ENCODE data around the gene CRB1.

Gene CRB1

GRCh38 chr1:197304638-197305200 lies 36.7 kb downstream of the CRB1 start:
- no peak for DNase-seq

DNA sequence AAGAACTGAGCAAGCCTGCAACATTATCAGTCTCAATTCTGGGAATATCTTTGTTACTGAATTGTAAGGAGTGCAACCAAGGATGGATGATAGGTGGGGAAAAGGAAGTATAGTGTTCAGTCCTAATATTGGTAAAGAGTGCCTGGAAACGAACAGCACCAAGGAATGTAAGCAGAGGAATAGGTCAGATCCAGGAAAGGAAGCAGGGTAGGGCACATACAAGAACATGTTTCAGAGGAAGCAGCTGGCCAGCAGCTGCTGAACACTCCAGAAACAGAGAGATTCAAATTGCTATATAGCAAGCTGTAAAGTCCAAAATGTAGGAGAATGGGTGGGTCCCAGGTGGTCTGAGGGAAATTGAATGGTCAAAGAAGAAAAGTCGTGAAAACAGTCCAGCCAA lies 37.9 kb downstream of the CRB1 start:
- no peak for DNase-seq

DNA sequence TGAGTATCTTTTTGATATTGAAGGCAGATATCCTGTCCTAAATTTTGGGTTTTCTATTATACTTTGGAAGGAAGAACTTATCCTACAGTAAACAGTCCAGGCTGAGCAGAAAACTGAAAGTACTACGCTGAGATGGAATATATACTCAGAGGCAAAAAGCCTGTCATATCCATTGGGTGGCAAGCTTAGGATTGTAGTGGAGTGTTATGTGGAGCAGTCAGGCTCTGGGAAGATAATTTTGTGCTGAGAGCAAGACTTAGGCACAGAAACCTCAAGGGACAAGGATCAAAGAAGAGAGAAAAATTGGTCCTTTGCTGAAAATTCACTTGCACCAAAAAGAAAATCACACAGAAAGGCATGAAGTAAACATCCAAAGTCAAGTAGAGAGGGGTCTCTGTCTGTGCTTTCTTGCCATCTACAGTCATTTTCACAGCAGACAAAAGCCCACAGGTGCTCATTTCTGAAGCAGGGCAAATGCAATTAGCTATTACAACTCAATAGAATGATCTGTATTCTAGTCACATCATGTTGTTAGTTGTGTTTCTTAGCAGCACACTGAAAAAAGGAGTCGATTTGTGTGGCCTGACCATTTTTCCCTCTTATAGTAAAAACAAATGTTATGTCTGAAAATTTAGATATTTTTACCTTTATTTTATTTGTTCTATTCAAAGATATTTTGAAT lies 38.5 kb downstream of the CRB1 start:
- no peak for DNase-seq

GRCh38 chr1:197307136-197307535 lies 39.1 kb downstream of the CRB1 start:
- no peak for DNase-seq

DNA sequence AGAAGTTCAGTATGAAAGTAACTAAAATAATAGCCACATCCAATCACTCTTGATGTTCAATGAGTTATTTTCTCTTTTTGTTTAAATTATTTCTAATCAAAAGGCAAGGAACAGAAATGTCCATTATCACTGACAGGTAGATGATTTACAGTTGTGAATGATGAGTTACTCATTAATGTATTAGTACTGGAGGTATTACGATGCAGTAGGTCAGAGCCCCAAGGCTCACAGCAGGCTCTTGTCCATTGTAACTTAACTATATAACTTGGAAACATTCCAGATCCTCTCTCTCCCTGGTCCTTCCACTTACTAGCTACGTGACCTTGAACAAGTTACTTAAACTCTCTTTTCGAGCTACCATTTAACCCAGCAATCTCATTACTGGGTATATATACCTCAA lies 39.5 kb downstream of the CRB1 start:
- DNase-seq = no peak

DNA sequence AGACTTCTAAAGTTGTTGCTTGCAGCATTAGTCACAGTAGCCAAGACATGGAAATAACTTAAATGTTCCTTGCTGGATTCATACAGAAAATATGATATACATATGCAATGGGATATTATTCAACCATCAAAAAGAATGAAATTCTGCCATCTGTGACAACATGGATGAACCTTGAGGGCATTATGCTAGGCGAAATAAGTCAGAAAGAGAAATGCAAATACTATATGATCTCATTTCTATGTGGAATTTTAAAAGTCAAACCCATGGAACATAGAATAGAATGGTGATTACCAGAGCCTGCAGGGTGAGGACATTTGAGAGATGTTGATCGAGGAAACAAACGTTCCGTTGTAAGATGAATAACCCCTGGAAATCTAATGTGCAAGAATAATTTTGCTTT lies 43.0 kb downstream of the CRB1 start:
- no peak for DNase-seq

- DNase-seq = no peak
Observed at GRCh38 chr1:197312163-197312562, 44.1 kb downstream of the CRB1 start.

DNA sequence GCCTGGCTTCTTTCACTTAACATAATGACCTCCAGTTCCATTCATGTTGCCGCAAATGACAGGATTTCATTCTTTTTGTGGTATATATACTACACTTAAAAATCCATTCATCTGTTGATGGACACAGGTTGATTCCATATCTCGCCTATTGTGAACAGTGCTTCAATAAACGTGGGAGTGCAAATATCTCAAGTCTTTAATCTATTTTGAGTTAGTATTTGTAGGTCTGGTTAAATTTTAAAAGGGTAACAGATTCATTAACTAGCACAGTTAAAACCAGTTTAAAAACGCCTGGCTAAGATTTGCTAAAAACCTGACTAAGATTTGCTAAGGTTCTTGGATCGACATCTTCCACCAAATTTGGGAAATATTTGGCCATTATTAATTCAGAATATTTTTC lies 45.7 kb downstream of the CRB1 start:
- no peak for DNase-seq

GRCh38 chr1:197314682-197315081 lies 46.6 kb downstream of the CRB1 start:
- DNase-seq = no peak

GRCh38 chr1:197319631-197320030 lies 51.6 kb downstream of the CRB1 start:
- DNase-seq = no peak

DNA sequence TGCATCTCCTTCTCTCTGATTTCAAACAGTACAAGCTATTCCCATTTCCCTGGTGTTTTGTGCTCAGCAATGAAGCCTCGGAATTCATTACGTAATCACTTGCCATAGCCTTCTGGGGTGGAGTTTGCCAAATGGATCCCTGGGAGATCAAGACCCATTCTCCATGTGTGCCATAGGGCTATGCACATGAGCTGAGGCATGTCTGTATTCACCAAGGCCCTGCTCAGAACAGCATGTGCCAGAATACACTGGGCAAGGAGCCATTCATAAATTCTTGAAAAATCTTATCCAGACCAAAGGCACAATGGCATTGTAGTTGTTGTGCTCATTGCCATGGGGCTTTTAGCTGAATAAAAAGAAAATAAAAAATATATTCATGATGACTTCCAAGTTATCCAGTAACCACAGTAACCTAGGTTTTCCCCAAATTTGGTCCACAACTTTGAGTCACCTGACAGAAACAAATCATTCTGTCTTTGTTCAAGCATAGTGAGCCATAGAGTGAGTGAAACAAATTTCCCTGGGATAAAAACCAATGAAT lies 53.0 kb downstream of the CRB1 start:
- DNase-seq = no peak

DNA sequence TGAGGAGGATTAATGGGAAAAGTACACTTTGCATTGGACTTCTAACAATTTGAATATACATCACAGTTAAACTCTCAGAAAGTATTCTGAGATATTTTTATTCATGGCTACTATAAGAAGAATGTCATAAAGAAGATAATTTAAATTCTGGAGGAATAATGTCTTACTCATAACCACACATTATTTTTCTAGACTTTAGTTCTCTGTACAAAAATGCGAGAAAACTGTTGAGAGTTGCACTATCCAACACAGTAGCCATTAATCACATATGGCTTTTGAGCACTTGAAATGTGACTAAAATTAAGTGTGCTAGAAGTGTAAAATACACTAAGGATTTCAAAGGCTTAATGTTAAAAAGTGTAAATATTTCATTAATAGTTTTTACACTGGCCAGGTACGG lies 53.8 kb downstream of the CRB1 start:
- DNase-seq = no peak

GRCh38 chr1:197327776-197328364 lies 59.8 kb downstream of the CRB1 start:
- DNase-seq = no peak

DNA sequence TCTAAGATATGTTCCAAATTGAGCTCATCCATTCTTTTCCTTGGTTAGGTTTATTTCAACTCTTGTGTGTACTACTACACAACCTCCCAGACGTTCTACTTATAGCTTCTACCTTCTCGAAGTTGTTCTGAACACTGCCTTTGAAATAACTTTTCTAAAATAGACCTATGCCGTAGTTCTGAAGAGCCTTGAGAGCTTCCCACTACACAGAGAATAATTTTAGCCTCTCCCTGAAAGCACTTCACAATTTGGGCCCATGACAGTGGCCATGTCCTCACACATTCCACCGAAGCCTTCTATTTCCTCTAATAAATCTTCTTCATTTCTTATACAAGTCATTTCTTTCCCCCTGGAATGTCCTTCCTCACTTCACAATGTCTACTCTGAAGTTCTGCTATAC lies 62.2 kb downstream of the CRB1 start:
- DNase-seq = no peak

DNA sequence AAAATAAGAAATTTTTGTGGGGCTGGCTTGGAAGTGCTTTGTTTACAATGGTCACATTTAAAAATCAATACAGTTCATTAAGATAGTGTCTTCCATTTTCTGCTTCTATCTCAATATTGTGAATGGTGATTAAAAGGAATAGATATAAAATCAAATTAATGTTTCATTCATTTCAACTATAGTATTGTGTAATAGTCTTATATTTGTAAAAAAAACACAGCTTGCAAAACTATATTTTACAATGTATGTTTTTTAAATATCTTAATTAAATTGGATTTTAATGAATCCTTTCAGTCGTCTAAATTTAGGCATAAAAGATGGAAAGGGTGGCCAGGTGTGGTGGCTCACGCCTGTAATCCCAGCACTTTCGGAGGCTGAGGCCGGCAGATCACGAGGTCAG lies 63.5 kb downstream of the CRB1 start:
- DNase-seq = no peak

DNA sequence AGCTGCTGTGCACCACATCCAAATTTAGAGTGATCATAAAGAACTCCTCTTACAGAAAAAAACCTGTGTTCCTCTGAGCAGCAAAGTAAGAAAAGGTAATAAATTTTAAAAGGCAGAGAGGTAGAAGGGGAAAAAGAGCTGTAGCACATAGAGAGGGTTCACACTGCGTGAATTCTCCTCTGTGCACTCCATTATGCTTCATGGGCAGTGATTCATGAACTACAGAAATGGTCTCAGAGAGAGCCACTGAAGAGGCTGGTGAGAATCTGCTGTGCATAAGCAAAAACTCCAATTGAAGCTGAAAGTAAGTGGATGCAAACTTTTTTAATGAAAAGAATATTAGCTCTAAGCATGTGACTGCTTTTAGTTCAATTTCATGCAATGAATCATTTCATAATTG lies 65.0 kb downstream of the CRB1 start:
- DNase-seq = no peak

- no peak for DNase-seq
Observed at GRCh38 chr1:197336571-197336970, 68.5 kb downstream of the CRB1 start.

DNA sequence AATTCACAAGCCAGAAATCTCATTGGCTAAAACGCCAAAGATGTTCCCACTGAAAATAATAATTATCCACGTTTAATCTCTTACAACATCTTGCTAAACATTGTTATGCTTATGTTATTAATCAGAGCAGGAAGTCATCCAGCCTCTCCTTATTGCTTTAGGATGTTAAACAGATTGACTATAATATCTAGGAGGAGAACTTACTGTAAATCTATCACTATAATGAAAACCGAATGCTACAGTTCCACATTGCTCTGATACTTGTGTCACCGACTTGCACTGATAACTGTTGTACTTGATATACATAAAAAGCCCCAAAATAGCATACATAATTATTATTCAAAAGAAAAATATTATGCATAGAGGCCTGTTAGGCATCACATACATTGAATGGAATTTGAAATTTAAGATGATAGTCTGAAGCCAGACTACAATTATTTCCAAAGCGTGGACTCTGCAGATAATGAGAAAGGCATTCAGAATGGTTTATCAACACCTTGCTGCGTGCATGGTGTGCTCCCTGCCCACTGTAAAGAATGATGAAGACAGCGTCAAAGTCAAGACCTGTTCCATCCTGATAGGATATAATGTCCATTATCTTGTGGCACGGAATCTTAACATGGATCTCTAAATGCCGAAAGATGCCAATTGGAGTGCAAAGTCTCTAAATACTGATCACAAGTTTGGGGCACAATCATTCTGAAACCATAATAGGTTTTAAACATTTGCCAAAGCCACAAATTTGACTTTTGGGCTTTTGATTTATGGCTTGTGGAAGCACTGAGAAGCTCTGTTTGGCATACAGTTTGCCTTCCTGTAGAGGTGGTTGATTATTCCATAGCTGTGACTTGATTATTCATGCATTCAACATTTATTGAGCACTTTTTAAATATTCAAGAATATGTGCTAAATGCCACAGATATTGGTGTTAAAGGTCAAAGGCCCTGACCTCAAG lies 71.3 kb downstream of the CRB1 start:
- no peak for DNase-seq

DNA sequence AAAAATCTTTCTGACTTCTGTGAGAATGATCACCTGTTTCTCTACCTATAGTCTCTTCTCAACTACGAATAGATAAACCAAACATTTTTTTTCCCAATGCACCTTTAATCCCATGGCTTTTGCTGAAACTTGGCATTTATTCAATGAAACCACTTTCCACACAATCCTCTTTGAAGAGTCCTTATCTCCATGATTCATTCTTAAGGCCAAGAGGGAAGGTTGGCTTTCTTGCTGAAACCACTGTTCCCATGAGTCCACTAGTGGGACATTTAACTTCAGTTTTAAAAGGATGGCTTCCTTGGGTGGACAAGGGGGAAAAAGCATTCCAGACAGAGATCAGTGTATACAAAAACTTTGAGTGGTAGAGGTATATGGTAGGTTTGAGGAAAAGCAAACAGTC lies 73.6 kb downstream of the CRB1 start:
- DNase-seq = no peak

DNA sequence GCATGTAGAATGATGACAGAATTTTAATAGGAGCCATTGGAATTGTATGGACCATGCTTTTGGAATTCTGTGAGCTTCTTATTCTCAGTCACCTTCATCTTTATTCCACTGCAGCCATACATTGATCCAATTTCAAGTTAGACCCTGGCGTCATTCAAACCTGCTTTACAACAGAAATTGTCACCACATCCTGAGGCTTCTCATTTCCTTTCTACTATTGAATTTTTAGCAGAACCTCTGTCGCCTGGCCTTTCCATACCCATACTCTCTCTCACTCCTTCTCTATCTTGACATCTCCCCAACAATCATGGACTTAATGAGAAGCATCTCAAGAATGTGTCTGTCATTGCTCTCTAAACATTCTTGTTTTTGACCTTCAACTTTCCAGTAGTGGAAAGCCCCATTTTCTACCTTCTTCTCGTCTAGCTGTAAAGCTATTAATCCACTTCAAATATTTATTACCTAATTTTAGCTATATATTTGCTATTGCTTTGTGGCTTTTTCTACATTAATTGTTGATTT lies 74.1 kb downstream of the CRB1 start:
- DNase-seq = no peak

DNA sequence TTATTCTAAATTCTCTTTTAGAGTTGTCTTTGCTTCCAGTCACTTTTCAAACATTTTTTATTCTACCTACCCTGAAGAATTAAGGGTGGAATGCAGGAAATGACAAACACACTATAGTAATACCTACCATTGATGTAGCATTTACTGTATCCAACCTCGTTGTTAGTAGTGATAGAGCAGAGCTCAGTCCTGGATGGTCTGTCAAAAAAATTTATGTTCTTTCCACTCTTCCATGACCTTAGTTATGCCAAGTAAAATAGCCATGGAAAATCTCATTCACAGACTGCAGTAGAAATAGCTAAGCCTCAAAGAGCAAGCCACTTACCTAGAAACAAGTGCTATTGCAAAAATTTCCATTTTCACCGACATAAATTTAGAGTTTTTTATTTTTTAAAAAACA lies 74.6 kb downstream of the CRB1 start:
- no peak for DNase-seq

GRCh38 chr1:197343663-197344273 lies 75.7 kb downstream of the CRB1 start:
- DNase-seq = no peak
